Natural killer cell (primary cell): ENCODE results near the gene RITA1. TPM values are rescaled to one million over a fixed set of nuclear protein-coding genes. Genes with fewer than 3 reads are reported as not detected.

Experiments used
- ATAC-seq, 3 donors: fragments of 150-1000 bp in 2 of 3; fragments of 200-7000 bp in 1 of 3; cut with Tn5 transposase; 1 replicate in 1 of 3; 2 replicates in 2 of 3; pipeline ENCODE4 v1.10.0; 2021; ENCODE audit warnings: mild to moderate bottlenecking in 2 of 3, moderate library complexity in 2 of 3
- DNase-seq, 2 donors: peaks; one replicate each; pipeline versions ENCODE4 v3.0.0 to v3.0.0-alpha.2; 2013 to 2021; ENCODE audit warnings: mixed read lengths in 1 of 2
- H3K27ac ChIP-seq: one replicate; pipeline ENCODE4 v1.5.1; 2013; ENCODE audit warnings: mild to moderate bottlenecking, low read length
- H3K27me3 ChIP-seq: one replicate; pipeline ENCODE4 v1.6.1; 2013; ENCODE audit warnings: low read length; ENCODE audit not compliant: control insufficient read depth, insufficient read depth
- H3K36me3 ChIP-seq: one replicate; pipeline ENCODE4 v1.6.1; 2013; ENCODE audit warnings: low read length; ENCODE audit not compliant: control insufficient read depth, insufficient read depth
- H3K4me1 ChIP-seq: one replicate; pipeline ENCODE4 v1.6.1; 2013; ENCODE audit warnings: low read length; ENCODE audit not compliant: control insufficient read depth, insufficient read depth
- H3K4me3 ChIP-seq: one replicate; pipeline ENCODE4 v1.5.1; 2013; ENCODE audit warnings: low read length
- H3K9me3 ChIP-seq: one replicate; pipeline ENCODE4 v1.6.1; 2013; ENCODE audit warnings: low read length; ENCODE audit not compliant: control insufficient read depth, insufficient read depth
- H3K27ac Mint-ChIP-seq, 2 donors: one replicate each; pipeline ENCODE4 v1.8.0; 2022; ENCODE audit warnings: mild to moderate bottlenecking in 2 of 2, mixed read lengths in 2 of 2, moderate library complexity in 1 of 2
- H3K27me3 Mint-ChIP-seq, 2 donors: one replicate each; pipeline ENCODE4 v1.8.0; 2022; ENCODE audit warnings: low read depth in 2 of 2, mixed read lengths in 2 of 2
- H3K36me3 Mint-ChIP-seq: one replicate; pipeline ENCODE4 v1.8.0; 2022; ENCODE audit warnings: mixed read lengths
- H3K4me1 Mint-ChIP-seq, 2 donors: one replicate each; pipeline ENCODE4 v1.8.0; 2022; ENCODE audit warnings: mixed read lengths in 2 of 2
- H3K4me3 Mint-ChIP-seq: one replicate; pipeline ENCODE4 v1.8.0; 2022; ENCODE audit warnings: mild to moderate bottlenecking, moderate library complexity, mixed read lengths
- H3K9me3 Mint-ChIP-seq, 2 donors: one replicate each; pipeline ENCODE4 v1.8.0; 2022; ENCODE audit warnings: mixed read lengths in 2 of 2
- WGBS: methylation state at CpG from one replicate; pipeline ENCODE4 v1.1.7; 2013; ENCODE audit warnings: missing lambda C conversion rate; ENCODE audit not compliant: insufficient coverage; 5-methylcytosine and 5-hydroxymethylcytosine counted together
- intact Hi-C: fragments of 100-400 bp; cut with micrococcal nuclease; formaldehyde crosslinking; loops from one replicate; pipeline ENCODE4 v1.14.2; 2022
- total RNA-seq, 4 donors: library from RNA; stranded (reverse); fragments of 120-200 nt in 1 of 4; gene quantifications; one replicate each; pipeline versions ENCODE4 v1.2.3 to v1.2.4, GENCODE V29; 2013 to 2022
- TF ChIP-seq, protein P1 (sequence below): fragments of 200-600 bp; IDR thresholded peaks from one replicate; pipeline ENCODE4 v1.8.0; 2022; ENCODE audit warnings: antibody characterized with exemption

Gene RITA1
- total RNA-seq, 3 donors from 2014 or later (not counting 1 experiment from before 2014, with no cell fraction given), result 7.7 to 13.8 (median 12.0) TPM

DNA sequence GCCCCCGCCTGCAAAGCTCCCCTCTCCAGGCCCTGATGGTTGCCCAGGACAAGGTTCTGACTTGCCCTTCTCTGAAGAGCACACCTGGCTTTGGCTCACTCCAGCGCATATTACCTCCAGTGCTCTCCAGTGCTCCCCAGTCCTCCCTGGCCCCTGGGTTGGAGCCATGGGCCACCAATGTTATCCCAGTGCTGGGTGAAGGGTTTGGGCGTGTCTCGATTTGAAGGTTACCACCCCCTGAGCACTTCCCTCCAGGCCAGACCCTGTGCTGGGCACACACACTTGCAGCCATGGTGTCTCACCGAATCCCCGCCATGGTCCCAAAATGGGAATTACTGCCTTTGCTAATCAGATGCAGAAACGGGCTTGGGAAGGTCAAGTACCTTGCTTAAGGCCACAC is 11.1 kb downstream of the RITA1 start:
- Mint-ChIP-seq H3K36me3 (no peaks in the 10 kb centered on the region), H3K4me3 (no peak overlapping the region), H3K27me3 (no peaks in the 10 kb centered on the region), H3K4me1 (no peaks in the 10 kb centered on the region), H3K9me3 (no peaks in the 10 kb centered on the region), H3K27ac (no peak overlapping the region)
- H3K4me3 ChIP-seq, result no peak overlapping the region
- H3K9me3 ChIP-seq, result no peaks in the 10 kb centered on the region
- no peak overlapping the region for H3K27ac ChIP-seq
- peaks cover 10% of the 10 kb centered on the region for H3K4me1 ChIP-seq
- TF ChIP-seq, protein P1, sequence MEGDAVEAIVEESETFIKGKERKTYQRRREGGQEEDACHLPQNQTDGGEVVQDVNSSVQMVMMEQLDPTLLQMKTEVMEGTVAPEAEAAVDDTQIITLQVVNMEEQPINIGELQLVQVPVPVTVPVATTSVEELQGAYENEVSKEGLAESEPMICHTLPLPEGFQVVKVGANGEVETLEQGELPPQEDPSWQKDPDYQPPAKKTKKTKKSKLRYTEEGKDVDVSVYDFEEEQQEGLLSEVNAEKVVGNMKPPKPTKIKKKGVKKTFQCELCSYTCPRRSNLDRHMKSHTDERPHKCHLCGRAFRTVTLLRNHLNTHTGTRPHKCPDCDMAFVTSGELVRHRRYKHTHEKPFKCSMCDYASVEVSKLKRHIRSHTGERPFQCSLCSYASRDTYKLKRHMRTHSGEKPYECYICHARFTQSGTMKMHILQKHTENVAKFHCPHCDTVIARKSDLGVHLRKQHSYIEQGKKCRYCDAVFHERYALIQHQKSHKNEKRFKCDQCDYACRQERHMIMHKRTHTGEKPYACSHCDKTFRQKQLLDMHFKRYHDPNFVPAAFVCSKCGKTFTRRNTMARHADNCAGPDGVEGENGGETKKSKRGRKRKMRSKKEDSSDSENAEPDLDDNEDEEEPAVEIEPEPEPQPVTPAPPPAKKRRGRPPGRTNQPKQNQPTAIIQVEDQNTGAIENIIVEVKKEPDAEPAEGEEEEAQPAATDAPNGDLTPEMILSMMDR, result no peak
- no peaks in the 10 kb centered on the region for H3K27me3 ChIP-seq
- ATAC-seq, result no peak
- no peak for DNase-seq
- peaks cover 10% of the 10 kb centered on the region for H3K36me3 ChIP-seq
- intact Hi-C loops, result loop anchor here (5.0 to 10.0 kb wide), 2 partner anchors 36 to 138 kb away; partner anchors contain the start of gene SLC8B1
- 91% methylated on average over 7 of the region's 7 CpGs for WGBS

DNA sequence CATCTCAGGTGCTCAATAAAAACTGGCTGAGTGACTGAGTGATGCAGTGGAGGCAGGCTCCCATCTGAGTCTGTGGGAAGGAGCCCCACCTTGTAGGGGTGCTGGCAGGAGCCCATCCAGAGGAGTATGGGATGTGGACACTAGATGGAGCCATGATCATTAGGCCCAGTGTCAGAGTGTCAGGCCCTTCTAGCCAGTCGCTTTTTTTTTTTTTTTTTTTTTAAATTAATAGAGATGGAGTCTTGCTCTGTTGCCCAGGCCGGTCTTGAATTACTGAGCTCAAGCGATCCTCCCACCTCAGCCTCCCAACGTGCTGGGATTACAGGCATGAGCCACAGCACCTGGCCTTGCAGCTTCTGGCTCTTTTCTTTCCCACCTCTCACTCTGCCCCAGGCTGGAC is 11.5 kb downstream of the RITA1 start:
- intact Hi-C loops, result loop anchor here (5.0 to 10.0 kb wide), 2 partner anchors 35 to 138 kb away; partner anchors contain the start of gene SLC8B1
- no peak overlapping the region for H3K27ac ChIP-seq
- H3K27me3 ChIP-seq, result no peaks in the 10 kb centered on the region
- ATAC-seq (peak; percentile 90 to 100 (median 100)), DNase-seq (peak in 1 of 2 donors; percentile 84)
- 9% methylated on average over 4 of the region's 4 CpGs for WGBS
- no peak overlapping the region for H3K27ac Mint-ChIP-seq
- H3K4me3 Mint-ChIP-seq, result no peak overlapping the region
- no peaks in the 10 kb centered on the region for H3K9me3 ChIP-seq
- no peaks in the 10 kb centered on the region for H3K4me1 Mint-ChIP-seq
- no peaks in the 10 kb centered on the region for H3K9me3 Mint-ChIP-seq
- peaks cover 10% of the 10 kb centered on the region for H3K4me1 ChIP-seq
- H3K27me3 Mint-ChIP-seq, result no peaks in the 10 kb centered on the region
- H3K36me3 Mint-ChIP-seq, result no peaks in the 10 kb centered on the region
- TF ChIP-seq, protein P1, result peak; percentile 48
- H3K4me3 ChIP-seq, result no peak overlapping the region
- H3K36me3 ChIP-seq, result peaks cover 6% of the 10 kb centered on the region

DNA sequence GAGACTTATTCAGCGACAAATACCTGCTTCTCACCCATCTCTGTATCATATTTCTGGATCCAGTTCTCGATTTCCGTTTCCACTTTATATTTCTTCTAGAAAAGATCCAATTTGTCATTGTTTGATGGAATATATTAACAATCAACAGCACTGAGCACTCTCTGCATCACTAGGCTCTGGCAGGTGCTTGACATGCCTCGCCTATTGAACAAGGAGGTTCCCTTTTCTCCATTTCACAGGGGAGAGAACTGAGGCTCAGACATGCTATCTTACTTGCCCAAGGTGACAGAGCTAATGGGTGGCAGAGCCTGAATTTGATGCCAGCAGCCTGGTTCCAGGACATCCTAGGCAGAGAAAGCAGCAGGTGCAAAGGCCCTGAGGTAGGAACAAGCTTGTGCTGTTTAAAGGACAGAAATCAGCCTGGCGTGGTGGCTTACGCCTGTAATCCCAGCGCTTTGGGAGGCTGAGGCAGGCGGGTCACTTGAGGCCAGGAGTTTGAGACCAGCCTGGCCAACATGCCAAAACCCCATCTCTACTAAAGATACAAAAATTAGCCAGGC is 12.1 kb downstream of the RITA1 start:
- 95% methylated on average over 6 of the region's 8 CpGs for WGBS
- Histone ChIP-seq H3K27ac (no peak overlapping the region), H3K27me3 (no peaks in the 10 kb centered on the region), H3K36me3 (no peaks in the 10 kb centered on the region), H3K4me3 (no peak overlapping the region), H3K4me1 (peaks cover 10% of the 10 kb centered on the region), H3K9me3 (no peaks in the 10 kb centered on the region)
- H3K27ac Mint-ChIP-seq, result no peak overlapping the region
- intact Hi-C loops, result loop anchor here (5.0 to 10.0 kb wide), 2 partner anchors 35 to 137 kb away; partner anchors contain the start of gene SLC8B1
- H3K27me3 Mint-ChIP-seq, result no peaks in the 10 kb centered on the region
- H3K36me3 Mint-ChIP-seq, result no peaks in the 10 kb centered on the region
- DNase-seq (no peak), ATAC-seq (no peak)
- H3K9me3 Mint-ChIP-seq, result no peaks in the 10 kb centered on the region
- H3K4me1 Mint-ChIP-seq, result no peaks in the 10 kb centered on the region
- no peak overlapping the region for H3K4me3 Mint-ChIP-seq
- TF ChIP-seq, protein P1, result no peak

DNA sequence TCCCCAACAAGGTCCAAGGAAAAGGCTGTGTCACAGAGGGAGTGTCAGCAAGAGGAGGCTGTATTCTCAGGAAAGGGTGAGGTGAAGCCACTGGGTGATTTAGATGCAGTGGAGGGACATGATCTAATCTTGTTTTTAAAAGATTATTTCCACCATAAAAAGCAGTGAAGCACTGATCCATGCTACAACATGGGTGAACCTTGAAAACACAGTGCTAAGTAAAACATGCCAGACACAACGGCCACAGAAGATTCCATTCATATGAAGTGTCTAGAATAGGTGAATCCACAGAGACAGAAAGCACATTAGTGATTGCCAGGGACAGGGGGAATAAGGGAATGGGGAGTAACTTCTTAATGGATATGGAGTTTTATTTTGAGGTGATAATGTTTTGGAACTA is 12.8 kb downstream of the RITA1 start:
- TF ChIP-seq, protein P1, result no peak
- no peaks in the 10 kb centered on the region for H3K27me3 ChIP-seq
- H3K4me3 ChIP-seq, result no peak overlapping the region
- Mint-ChIP-seq H3K4me3 (no peak overlapping the region), H3K27ac (no peak overlapping the region), H3K36me3 (no peaks in the 10 kb centered on the region), H3K9me3 (no peaks in the 10 kb centered on the region), H3K4me1 (no peaks in the 10 kb centered on the region), H3K27me3 (no peaks in the 10 kb centered on the region)
- intact Hi-C loops, result loop anchor here (5.0 to 10.0 kb wide), 2 partner anchors 34 to 137 kb away; partner anchors contain the start of gene SLC8B1
- WGBS, result 100% methylated on average over 1 of the region's 1 CpG
- H3K36me3 ChIP-seq, result no peaks in the 10 kb centered on the region
- no peak overlapping the region for H3K27ac ChIP-seq
- no peaks in the 10 kb centered on the region for H3K9me3 ChIP-seq
- H3K4me1 ChIP-seq, result peaks cover 10% of the 10 kb centered on the region
- DNase-seq, result no peak
- ATAC-seq, result no peak
